ENCODE measurements around the gene ID1. TPM values are rescaled to one million over a fixed set of nuclear protein-coding genes. Genes with fewer than 3 reads are reported as not detected.
"Not testable (repeated sequence)": the region's sequence is repeated elsewhere in the genome, so short reads cannot be mapped to it uniquely, and the experiment has no call there.

The ID1 gene
- total RNA-seq, 3 donors from 2014 or later: 172 to 414 (median 201) TPM

GRCh38 chr20:31617432-31618104 lies 12.5 kb downstream of the ID1 start:
- ATAC-seq: no peak
- Histone ChIP-seq H3K4me1 (ENCODE audit: low read depth) (peaks cover 5% of the 10 kb centered on the region), H3K4me3 (no peak overlapping the region), H3K9me3 (no peaks in the 10 kb centered on the region), H3K36me3 (ENCODE audit: low read depth) (no peaks in the 10 kb centered on the region)
- no peak for DNase-seq
- intact Hi-C loops (cut with DNase I, micrococcal nuclease): no loop called here
- TF ChIP-seq CTCF (IDR thresholded peaks at IDR 0.05): no peak

- no peak for TF ChIP-seq CTCF (IDR thresholded peaks at IDR 0.05)
- no peaks in the 10 kb centered on the region for H3K36me3 ChIP-seq (ENCODE audit: low read depth)
- H3K9me3 ChIP-seq: no peaks in the 10 kb centered on the region
- no peak overlapping the region for H3K4me3 ChIP-seq
- intact Hi-C loops (cut with DNase I, micrococcal nuclease): no loop called here
- DNase-seq (no peak), ATAC-seq (no peak)
- H3K4me1 ChIP-seq (ENCODE audit: low read depth): no peaks in the 10 kb centered on the region
These were observed 15.2 kb downstream of the ID1 start for GRCh38 chr20:31620246-31620645.

- ATAC-seq; H3K4me3 ChIP-seq; DNase-seq; H3K4me1 ChIP-seq (ENCODE audit: low read depth); intact Hi-C loops (cut with DNase I, micrococcal nuclease); H3K36me3 ChIP-seq (ENCODE audit: low read depth); H3K9me3 ChIP-seq: not testable (repeated sequence)
These were observed 18.0 kb downstream of the ID1 start for GRCh38 chr20:31623123-31623505.

- H3K4me3 ChIP-seq; H3K4me1 ChIP-seq (ENCODE audit: low read depth); ATAC-seq; intact Hi-C loops (cut with DNase I, micrococcal nuclease); H3K36me3 ChIP-seq (ENCODE audit: low read depth); DNase-seq; H3K9me3 ChIP-seq: not testable (repeated sequence)
These were observed 21.4 kb downstream of the ID1 start for GRCh38 chr20:31626534-31626933.

- ATAC-seq; H3K36me3 ChIP-seq (ENCODE audit: low read depth); H3K4me3 ChIP-seq; H3K4me1 ChIP-seq (ENCODE audit: low read depth); DNase-seq; intact Hi-C loops (cut with DNase I, micrococcal nuclease); H3K9me3 ChIP-seq: not testable (repeated sequence)
These were observed 23.0 kb downstream of the ID1 start for GRCh38 chr20:31628057-31628456.

- no peaks in the 10 kb centered on the region for H3K36me3 ChIP-seq (ENCODE audit: low read depth)
- intact Hi-C loops (cut with DNase I, micrococcal nuclease): no loop called here
- no peak for TF ChIP-seq CTCF (IDR thresholded peaks at IDR 0.05)
- no peaks in the 10 kb centered on the region for H3K9me3 ChIP-seq
- no peaks in the 10 kb centered on the region for H3K4me1 ChIP-seq (ENCODE audit: low read depth)
- DNase-seq (no peak), ATAC-seq (no peak)
- no peak overlapping the region for H3K4me3 ChIP-seq
These were observed 25.2 kb downstream of the ID1 start for GRCh38 chr20:31630187-31630790.

- no peak for DNase-seq
- Histone ChIP-seq H3K9me3 (no peaks in the 10 kb centered on the region), H3K36me3 (ENCODE audit: low read depth) (no peaks in the 10 kb centered on the region), H3K4me1 (ENCODE audit: low read depth) (no peaks in the 10 kb centered on the region), H3K4me3 (no peak overlapping the region)
- ATAC-seq: no peak
- intact Hi-C loops (cut with DNase I, micrococcal nuclease): no loop called here
- no peak for TF ChIP-seq CTCF (IDR thresholded peaks at IDR 0.05)
These were observed 27.7 kb downstream of the ID1 start for GRCh38 chr20:31632548-31633338.

All from mucosa of descending colon (tissue), 3 donors.